GM06990 (cell line): ENCODE measurements around the gene TMEM82.

Experiments used
- DNase-seq: peaks from one replicate; pipeline ENCODE4 v3.0.0-alpha.2; 2011; ENCODE audit not compliant: insufficient read length; ENCODE audit errors: extremely low read depth
- H3K27me3 ChIP-seq: replicated peaks from 2 replicates; pipeline ENCODE4 v1.6.0; 2011; ENCODE audit warnings: low read length; ENCODE audit not compliant: control insufficient read depth, insufficient read depth
- H3K36me3 ChIP-seq: 2 replicates; pipeline ENCODE4 v1.5.1; 2011; ENCODE audit warnings: low read length; ENCODE audit not compliant: control insufficient read depth, insufficient read depth
- H3K4me3 ChIP-seq: replicated peaks from 2 replicates; pipeline ENCODE4 v1.5.1; 2011; ENCODE audit warnings: low read depth, mild to moderate bottlenecking, control low read depth, low read length
- TF ChIP-seq, protein P1 (sequence below): IDR thresholded peaks from 2 replicates; pipeline ENCODE4 v1.5.1; 2011; ENCODE audit warnings: low read length, control low read depth, mild to moderate bottlenecking, inconsistent platforms; ENCODE audit not compliant: insufficient read depth, poor library complexity, severe bottlenecking

Gene TMEM82

DNA sequence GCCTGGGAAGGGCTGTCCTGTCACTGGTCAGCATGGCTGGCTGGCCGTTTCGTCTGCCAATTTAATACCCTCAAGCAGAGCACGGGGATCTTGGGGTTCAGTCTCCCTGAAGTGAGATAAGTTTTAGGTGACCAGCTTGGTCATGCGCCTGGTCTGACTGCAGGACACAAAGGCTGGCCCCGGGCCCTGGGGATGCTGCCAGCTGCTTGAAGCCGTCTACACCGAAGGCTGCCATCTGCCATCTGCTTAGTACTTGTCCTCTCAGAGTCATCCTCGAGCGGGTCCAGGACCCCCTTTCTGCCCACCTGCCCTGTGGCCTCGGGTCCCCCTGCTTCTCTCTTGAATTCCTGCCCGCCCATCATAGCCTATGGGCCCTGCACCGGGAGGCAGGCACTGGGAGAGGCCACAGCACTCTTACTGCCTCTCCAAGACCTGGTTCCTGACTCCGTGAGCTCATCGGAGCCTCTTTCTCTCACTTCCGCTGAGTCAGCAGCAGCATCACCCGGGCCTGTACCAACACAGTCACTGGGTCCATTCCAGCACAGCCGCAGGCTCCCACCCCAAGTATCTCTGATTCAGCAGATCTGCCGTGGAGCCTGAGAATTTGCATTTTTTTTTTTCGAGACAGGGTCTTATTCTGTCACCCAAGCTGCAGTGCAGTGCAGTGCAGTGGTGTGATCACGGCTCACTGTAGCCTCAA is 23.3 kb downstream of the TMEM82 start:
- no peaks in the 10 kb centered on the region for H3K36me3 ChIP-seq
- H3K4me3 ChIP-seq: no peak overlapping the region
- peaks cover 2% of the 10 kb centered on the region for H3K27me3 ChIP-seq
- no peak for DNase-seq
- TF ChIP-seq, protein P1, sequence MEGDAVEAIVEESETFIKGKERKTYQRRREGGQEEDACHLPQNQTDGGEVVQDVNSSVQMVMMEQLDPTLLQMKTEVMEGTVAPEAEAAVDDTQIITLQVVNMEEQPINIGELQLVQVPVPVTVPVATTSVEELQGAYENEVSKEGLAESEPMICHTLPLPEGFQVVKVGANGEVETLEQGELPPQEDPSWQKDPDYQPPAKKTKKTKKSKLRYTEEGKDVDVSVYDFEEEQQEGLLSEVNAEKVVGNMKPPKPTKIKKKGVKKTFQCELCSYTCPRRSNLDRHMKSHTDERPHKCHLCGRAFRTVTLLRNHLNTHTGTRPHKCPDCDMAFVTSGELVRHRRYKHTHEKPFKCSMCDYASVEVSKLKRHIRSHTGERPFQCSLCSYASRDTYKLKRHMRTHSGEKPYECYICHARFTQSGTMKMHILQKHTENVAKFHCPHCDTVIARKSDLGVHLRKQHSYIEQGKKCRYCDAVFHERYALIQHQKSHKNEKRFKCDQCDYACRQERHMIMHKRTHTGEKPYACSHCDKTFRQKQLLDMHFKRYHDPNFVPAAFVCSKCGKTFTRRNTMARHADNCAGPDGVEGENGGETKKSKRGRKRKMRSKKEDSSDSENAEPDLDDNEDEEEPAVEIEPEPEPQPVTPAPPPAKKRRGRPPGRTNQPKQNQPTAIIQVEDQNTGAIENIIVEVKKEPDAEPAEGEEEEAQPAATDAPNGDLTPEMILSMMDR: no peak

DNA sequence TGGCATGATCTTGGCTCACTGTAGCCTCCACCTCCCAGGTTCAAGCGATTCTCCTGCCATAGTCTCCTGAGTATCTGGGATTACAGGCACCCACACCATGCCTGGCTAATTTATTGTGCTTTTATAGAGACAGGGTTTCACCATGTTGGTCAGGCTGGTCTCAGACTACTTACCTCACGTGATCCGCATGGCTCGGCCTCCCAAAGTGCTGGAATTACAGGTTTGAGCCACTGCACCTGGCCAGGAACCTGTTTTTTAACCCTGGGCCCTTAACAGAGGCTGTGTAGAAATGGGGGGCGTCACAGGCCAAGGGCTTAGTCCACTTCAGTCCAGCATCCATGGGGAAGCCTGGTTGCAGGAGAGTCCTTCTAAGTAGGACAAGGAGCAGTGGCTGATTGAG is 25.6 kb downstream of the TMEM82 start:
- H3K4me3 ChIP-seq: no peak overlapping the region
- DNase-seq: no peak
- peaks cover 3% of the 10 kb centered on the region for H3K27me3 ChIP-seq
- TF ChIP-seq, protein P1: no peak
- no peaks in the 10 kb centered on the region for H3K36me3 ChIP-seq

DNA sequence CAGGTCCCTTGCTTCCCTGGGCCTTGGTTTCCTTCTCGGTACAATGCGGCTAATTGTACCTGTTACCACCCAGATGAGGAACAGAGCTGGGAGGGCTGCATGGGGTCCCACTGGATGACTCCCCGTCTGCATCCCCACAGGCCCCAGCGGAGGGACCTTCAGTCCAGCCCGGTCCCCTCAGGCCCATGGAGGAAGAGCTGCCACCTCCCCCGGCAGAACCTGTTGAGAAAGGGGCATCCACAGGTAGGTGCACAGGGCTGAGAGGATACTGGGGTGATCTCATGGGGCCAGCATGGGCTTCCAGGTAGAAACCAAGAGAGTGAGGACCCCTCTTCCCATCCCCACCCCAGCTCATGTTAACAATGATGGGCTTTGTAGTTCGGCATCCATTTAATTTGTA is 26.1 kb downstream of the TMEM82 start:
- Histone ChIP-seq H3K36me3 (no peaks in the 10 kb centered on the region), H3K27me3 (peaks cover 3% of the 10 kb centered on the region), H3K4me3 (no peak overlapping the region)
- no peak for DNase-seq
- TF ChIP-seq, protein P1: no peak

DNA sequence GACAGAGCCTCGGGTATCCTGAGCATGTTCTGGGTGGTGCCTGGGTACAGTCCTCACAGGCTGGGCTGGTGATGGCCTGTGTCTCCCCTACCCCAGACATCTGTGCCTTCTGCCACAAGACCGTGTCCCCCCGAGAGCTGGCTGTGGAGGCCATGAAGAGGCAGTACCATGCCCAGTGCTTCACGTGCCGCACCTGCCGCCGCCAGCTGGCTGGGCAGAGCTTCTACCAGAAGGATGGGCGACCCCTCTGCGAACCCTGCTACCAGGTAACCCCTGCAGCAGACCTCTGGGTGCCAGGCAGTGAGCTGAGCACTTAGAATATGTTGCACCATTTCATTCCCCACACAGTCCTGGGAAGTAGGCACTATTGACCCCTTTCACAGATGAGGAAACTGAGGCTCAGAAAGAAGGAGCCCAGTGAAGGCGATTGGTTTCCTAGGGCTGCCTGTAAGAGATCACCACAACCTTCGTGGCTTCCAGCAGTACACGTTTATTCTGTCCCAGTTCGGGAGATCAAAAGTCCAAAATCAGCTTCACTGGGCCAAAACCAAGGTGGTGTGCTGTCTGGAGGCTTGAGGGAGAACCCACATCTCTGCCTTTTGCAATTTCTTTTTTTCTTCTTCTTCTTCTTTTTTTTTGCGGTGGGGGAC is 28.1 kb downstream of the TMEM82 start:
- Histone ChIP-seq H3K4me3 (no peak overlapping the region), H3K36me3 (no peaks in the 10 kb centered on the region), H3K27me3 (peaks cover 3% of the 10 kb centered on the region)
- DNase-seq: no peak
- TF ChIP-seq, protein P1: no peak

DNA sequence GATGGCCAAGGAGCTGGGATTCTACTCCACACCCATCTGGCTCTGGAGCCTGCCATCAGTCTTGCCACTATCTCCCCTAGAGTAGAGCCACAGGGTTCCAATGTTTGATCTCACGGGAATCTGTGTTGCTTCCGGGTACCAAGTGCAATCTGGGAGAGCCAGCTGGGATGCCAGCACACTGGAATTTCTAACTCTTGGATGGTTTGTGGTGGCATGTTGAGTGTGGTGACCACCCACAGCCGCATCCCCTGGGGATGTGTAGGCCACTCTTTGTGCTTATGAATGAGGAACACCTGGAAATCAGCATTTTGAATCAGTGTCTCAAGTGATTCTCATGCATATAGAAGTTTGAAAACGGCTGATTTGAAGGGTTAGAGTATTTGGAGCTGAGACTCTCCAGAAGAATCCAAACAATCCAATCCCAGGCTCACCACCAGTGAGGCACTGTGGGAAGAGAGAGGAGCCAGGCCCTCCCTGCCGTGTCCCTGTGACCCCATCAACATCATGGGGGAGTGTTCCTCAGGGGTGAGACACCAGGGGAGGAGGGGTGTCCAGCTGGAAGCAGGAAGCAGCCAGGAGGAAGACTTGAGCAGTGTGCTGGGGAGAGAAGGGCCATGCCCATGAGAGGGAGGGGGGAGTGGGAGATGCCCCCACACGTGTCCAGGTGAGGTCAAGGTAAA is 29.7 kb downstream of the TMEM82 start:
- TF ChIP-seq, protein P1: no peak
- Histone ChIP-seq H3K4me3 (no peak overlapping the region), H3K27me3 (peaks cover 3% of the 10 kb centered on the region), H3K36me3 (no peaks in the 10 kb centered on the region)
- DNase-seq: no peak
